GM12878 (cell line): Measurements from ENCODE around the gene PHKG2. TPM values are rescaled to one million over a fixed set of nuclear protein-coding genes. Genes with fewer than 3 reads are reported as not detected.

ENCODE experiments used
- ATAC-seq: fragments of 200-7000 bp; cut with Tn5 transposase; 3 replicates; pipeline ENCODE4 v1.9.1; 2020; ENCODE audit warnings: mild to moderate bottlenecking, moderate library complexity
- BruUV-seq: library from RNA; stranded (reverse); fragments of 400-500 nt; replicated peaks from 2 replicates; lab custom pipeline; 2021; lab: Mats Ljungman, UMichigan
- CTCF ChIA-PET: fragments of 300-600 bp; sonication (Branson Sonifier 250); formaldehyde crosslinking; extraction: SDS; loops from one replicate; lab custom pipeline; 2021; ENCODE audit warnings: inconsistent platforms; lab: Yijun Ruan, JAX
- POLR2A ChIA-PET: fragments of 350-600 bp; formaldehyde crosslinking; extraction: SDS; loops from one replicate; lab custom pipeline; 2021; ENCODE audit warnings: inconsistent platforms; lab: Charles Lee
- RAD21 ChIA-PET: fragments of 300-600 bp; sonication (Branson Sonifier 250); formaldehyde crosslinking; loops from one replicate; lab custom pipeline; 2023; ENCODE audit warnings: antibody characterized with exemption; ENCODE audit not compliant: unreplicated experiment; lab: Charles Lee
- SMC1A ChIA-PET: fragments of 300-600 bp; sonication (Branson Sonifier 250); formaldehyde crosslinking; loops from one replicate; lab custom pipeline; 2023; ENCODE audit not compliant: unreplicated experiment, uncharacterized antibody; lab: Charles Lee
- DNase-seq: peaks from one replicate; pipeline ENCODE4 v3.0.0-alpha.2; 2011; ENCODE audit warnings: low read depth, low spot score
- FAIRE-seq: peaks from 3 replicates; lab custom pipeline; 2011; peaks lifted over from hg19 to GRCh38; lab: Jason Lieb, UNC
- H2AFZ ChIP-seq: 2 replicates; pipeline ENCODE4 v1.6.0; 2011; ENCODE audit warnings: low read depth, low read length, control low read depth; ENCODE audit not compliant: control insufficient read depth
- H3K27ac ChIP-seq: 2 replicates; pipeline ENCODE4 v1.5.1; 2011; ENCODE audit warnings: control low read depth; ENCODE audit not compliant: control insufficient read depth, insufficient read depth
- H3K27me3 ChIP-seq, 2 experiments: replicated peaks in 1 of 2; 2 replicates each; pipeline versions ENCODE4 v1.6.0 to v1.6.1; 2011; ENCODE audit warnings: low read length in 1 of 2; ENCODE audit not compliant: control insufficient read depth in 2 of 2, insufficient read depth in 2 of 2
- H3K36me3 ChIP-seq, 2 experiments: 2 replicates each; pipeline ENCODE4 v1.5.1; 2011; ENCODE audit warnings: low read length in 1 of 2; ENCODE audit not compliant: control insufficient read depth in 2 of 2, insufficient read depth in 2 of 2
- H3K4me1 ChIP-seq: 2 replicates; pipeline ENCODE4 v1.6.1; 2011; ENCODE audit warnings: mild to moderate bottlenecking, low read length, moderate library complexity, mixed read lengths; ENCODE audit not compliant: control insufficient read depth, insufficient read depth
- H3K4me2 ChIP-seq: 2 replicates; pipeline ENCODE4 v1.6.0; 2011; ENCODE audit warnings: control low read depth; ENCODE audit not compliant: control insufficient read depth, insufficient read depth
- H3K4me3 ChIP-seq: fragments of 200-600 bp; sonication (generic); 2 replicates; pipeline ENCODE4 v1.5.1; 2016
- H3K79me2 ChIP-seq: 2 replicates; pipeline ENCODE4 v1.6.0; 2011; ENCODE audit warnings: low read length; ENCODE audit not compliant: control insufficient read depth, insufficient read depth
- H3K9ac ChIP-seq: 2 replicates; pipeline ENCODE4 v1.8.0; 2011; ENCODE audit warnings: low read length, control low read depth, mixed read lengths; ENCODE audit not compliant: control insufficient read depth, insufficient read depth
- H3K9me3 ChIP-seq: replicated peaks from 3 replicates; pipeline ENCODE4 v1.5.1; 2011; ENCODE audit warnings: mild to moderate bottlenecking, low read length; ENCODE audit not compliant: control insufficient read depth, insufficient read depth
- H4K20me1 ChIP-seq: 2 replicates; pipeline ENCODE4 v1.6.0; 2011; ENCODE audit not compliant: control insufficient read depth, insufficient read depth
- FOXM1 ChIP-seq: IDR thresholded peaks from 2 replicates; pipeline ENCODE4 v1.6.1; 2012; ENCODE audit warnings: low read depth, mild to moderate bottlenecking, inconsistent platforms, low read length, moderate library complexity
- RAD21 ChIP-seq: IDR thresholded peaks from 2 replicates; pipeline ENCODE4 v1.6.1; 2011; ENCODE audit warnings: mild to moderate bottlenecking, low read depth, low read length, moderate library complexity; ENCODE audit not compliant: insufficient read depth
- STAT3 ChIP-seq: IDR thresholded peaks from 2 replicates; pipeline ENCODE4 v1.6.1; 2011; ENCODE audit warnings: low read depth, low read length, improper control_type of control experiment
- WRNIP1 ChIP-seq: IDR thresholded peaks from 2 replicates; pipeline ENCODE4 v1.6.1; 2011; ENCODE audit warnings: low read depth, low read length, improper control_type of control experiment, borderline replicate concordance
- WGBS: methylation state at CpG from one replicate; pipeline ENCODE4 v1.1.6; 2016; ENCODE audit warnings: low lambda C conversion rate; ENCODE audit not compliant: insufficient replicate concordance, insufficient coverage; ENCODE audit errors: missing lambda C conversion rate; 5-methylcytosine and 5-hydroxymethylcytosine counted together
- in situ Hi-C: fragments of 300-500 bp; cut with MboI; formaldehyde crosslinking; loops from 9 replicates; pipeline ENCODE4 v1.14.3; 2018; ENCODE audit warnings: mixed read lengths
- intact Hi-C: fragments of 100-400 bp; cut with micrococcal nuclease; formaldehyde crosslinking; loops from one replicate; pipeline ENCODE4 v1.14.2; 2022; ENCODE audit not compliant: unreplicated experiment
- polyA plus RNA-seq, 11 experiments: library from polyadenylated mRNA; depleted of rRNA in 4 of 11; unstranded in 6 of 11; stranded (reverse) in 5 of 11; fragments of >200 nt; fragmentation: Nextera tagmentation in 4 of 11; fragmentation: Illumina TruSeq in 1 of 11; extraction: Ambion mirVana in 4 of 11; extraction: Trizol in 1 of 11; gene quantifications; 1 replicate in 1 of 11; 2 replicates in 10 of 11; pipeline versions ENCODE4 v1.2.1 to v1.2.3, GENCODE V29; 2011 to 2016; ENCODE audit warnings: inconsistent platforms in 2 of 11, missing spikeins in 2 of 11, low read depth in 1 of 11
- total RNA-seq, 4 experiments: library from RNA; depleted of rRNA in 3 of 4; stranded (reverse); fragments of >200 nt in 3 of 4; fragmentation: Illumina TruSeq in 1 of 4; extraction: Trizol in 1 of 4; gene quantifications; 2 replicates each; pipeline versions ENCODE4 v1.2.1 to v1.2.3, GENCODE V29; 2013 to 2021
- TF ChIP-seq, protein P1 (sequence below): IDR thresholded peaks from 2 replicates; pipeline ENCODE4 v1.6.1; 2012; ENCODE audit warnings: mild to moderate bottlenecking, low read depth, low read length

Gene PHKG2
- total and polyA plus RNA-seq, 10 of the 15 experiments (the other 5 are each of a cell fraction or from before 2014, with no cell fraction given): 5.2 to 50.1 (median 37.2) TPM

DNA sequence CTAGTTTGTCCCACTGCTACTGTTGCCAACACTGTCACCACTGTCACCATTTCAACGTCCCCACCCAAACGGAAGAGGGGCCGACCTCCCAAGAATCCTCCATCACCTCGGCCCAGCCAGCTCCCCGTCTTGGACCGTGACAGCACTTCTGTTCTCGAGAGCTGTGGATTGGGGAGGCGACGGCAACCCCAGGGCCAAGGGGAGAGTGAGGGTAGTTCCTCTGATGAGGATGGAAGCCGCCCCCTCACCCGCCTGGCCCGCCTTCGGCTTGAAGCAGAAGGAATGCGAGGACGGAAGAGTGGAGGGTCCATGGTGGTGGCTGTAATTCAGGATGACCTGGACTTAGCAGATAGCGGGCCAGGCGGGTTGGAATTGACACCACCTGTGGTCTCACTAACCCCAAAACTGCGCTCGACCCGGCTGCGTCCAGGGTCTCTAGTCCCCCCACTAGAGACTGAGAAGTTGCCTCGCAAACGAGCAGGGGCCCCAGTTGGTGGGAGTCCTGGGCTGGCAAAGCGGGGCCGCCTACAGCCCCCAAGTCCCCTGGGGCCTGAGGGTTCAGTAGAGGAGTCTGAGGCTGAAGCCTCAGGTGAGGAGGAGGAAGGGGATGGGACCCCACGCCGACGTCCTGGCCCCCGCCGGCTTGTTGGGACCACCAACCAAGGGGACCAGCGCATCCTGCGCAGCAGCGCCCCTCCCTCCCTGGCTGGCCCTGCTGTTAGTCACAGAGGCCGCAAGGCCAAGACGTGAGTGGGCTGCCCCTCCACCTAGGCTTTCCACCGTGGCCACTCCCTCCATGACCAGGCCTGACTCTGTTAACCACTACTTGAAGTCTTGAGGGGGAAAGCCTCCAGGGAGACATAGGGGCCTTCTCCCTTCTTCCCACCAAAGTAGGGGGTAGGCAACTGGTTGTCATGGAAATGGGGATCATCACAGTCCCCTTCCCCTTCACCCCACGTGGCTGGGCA lies 9.0 kb upstream of the PHKG2 start:
- Histone ChIP-seq H3K27ac (no peak overlapping the region), H4K20me1 (no peaks in the 10 kb centered on the region), H3K27me3 (no peaks in the 10 kb centered on the region), H3K4me3 (no peak overlapping the region), H3K4me2 (no peak overlapping the region), H3K36me3 (peaks cover 24 to 27% of the 10 kb centered on the region in 2 experiments), H3K9me3 (no peaks in the 10 kb centered on the region), H2AFZ (no peak overlapping the region), H3K79me2 (no peaks in the 10 kb centered on the region), H3K4me1 (no peaks in the 10 kb centered on the region), H3K9ac (no peak overlapping the region)
- TF ChIP-seq, protein P1, sequence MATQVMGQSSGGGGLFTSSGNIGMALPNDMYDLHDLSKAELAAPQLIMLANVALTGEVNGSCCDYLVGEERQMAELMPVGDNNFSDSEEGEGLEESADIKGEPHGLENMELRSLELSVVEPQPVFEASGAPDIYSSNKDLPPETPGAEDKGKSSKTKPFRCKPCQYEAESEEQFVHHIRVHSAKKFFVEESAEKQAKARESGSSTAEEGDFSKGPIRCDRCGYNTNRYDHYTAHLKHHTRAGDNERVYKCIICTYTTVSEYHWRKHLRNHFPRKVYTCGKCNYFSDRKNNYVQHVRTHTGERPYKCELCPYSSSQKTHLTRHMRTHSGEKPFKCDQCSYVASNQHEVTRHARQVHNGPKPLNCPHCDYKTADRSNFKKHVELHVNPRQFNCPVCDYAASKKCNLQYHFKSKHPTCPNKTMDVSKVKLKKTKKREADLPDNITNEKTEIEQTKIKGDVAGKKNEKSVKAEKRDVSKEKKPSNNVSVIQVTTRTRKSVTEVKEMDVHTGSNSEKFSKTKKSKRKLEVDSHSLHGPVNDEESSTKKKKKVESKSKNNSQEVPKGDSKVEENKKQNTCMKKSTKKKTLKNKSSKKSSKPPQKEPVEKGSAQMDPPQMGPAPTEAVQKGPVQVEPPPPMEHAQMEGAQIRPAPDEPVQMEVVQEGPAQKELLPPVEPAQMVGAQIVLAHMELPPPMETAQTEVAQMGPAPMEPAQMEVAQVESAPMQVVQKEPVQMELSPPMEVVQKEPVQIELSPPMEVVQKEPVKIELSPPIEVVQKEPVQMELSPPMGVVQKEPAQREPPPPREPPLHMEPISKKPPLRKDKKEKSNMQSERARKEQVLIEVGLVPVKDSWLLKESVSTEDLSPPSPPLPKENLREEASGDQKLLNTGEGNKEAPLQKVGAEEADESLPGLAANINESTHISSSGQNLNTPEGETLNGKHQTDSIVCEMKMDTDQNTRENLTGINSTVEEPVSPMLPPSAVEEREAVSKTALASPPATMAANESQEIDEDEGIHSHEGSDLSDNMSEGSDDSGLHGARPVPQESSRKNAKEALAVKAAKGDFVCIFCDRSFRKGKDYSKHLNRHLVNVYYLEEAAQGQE: no peak
- TF ChIP-seq FOXM1 (no peak), STAT3 (no peak), WRNIP1 (no peak), RAD21 (no peak)
- POLR2A ChIA-PET: interaction anchor here (1.0 kb wide), 1 partner anchor 12 kb away, joined by 3 read pairs; no protein-coding TSS in a partner anchor
- WGBS: 96% methylated on average over 37 of the region's 37 CpGs
- TSS peak; percentile 28 for BruUV-seq
- intact Hi-C loops (no loop called here), in situ Hi-C loops (no loop called here)
- ATAC-seq: peak; percentile 17; the same call in 2 of the 3 replicates
- RAD21 ChIA-PET: no interaction called here
- SMC1A ChIA-PET: no interaction called here
- CTCF ChIA-PET: no interaction called here
- DNase-seq: no peak
- no peak for FAIRE-seq
